MCF 10A (cell line): ENCODE results near the gene INTS11. TPM values are rescaled to one million over a fixed set of nuclear protein-coding genes. Genes with fewer than 3 reads are reported as not detected.

Experiments used
- BruUV-seq: library from RNA; stranded (reverse); fragments of 400-500 nt; replicated peaks from 2 replicates; lab custom pipeline; 2021; lab: Mats Ljungman, UMichigan
- CTCF ChIA-PET: fragments of 300-600 bp; sonication (Branson Sonifier 250); formaldehyde crosslinking; extraction: SDS; loops from one replicate; lab custom pipeline; 2021; ENCODE audit warnings: antibody characterized with exemption, inconsistent platforms; lab: Yijun Ruan, JAX
- POLR2A ChIA-PET: fragments of 300-600, 350-650 bp; sonication (Branson Sonifier 250); formaldehyde crosslinking; extraction: SDS; loops from one replicate; lab custom pipeline; 2020; ENCODE audit warnings: antibody characterized with exemption, inconsistent platforms; lab: Yijun Ruan, JAX
- DNase-seq: peaks from one replicate; pipeline ENCODE4 v3.0.0-alpha.2; 2018; ENCODE audit not compliant: unreplicated experiment
- H3K27ac Mint-ChIP-seq: one replicate; pipeline ENCODE4 v1.8.0; 2022; ENCODE audit warnings: mild to moderate bottlenecking, low read depth, mixed read lengths; ENCODE audit not compliant: unreplicated experiment
- H3K27me3 Mint-ChIP-seq: one replicate; pipeline ENCODE4 v1.8.0; 2022; ENCODE audit warnings: mixed read lengths; ENCODE audit not compliant: insufficient read depth, unreplicated experiment
- H3K36me3 Mint-ChIP-seq: one replicate; pipeline ENCODE4 v1.8.0; 2022; ENCODE audit warnings: mild to moderate bottlenecking, moderate library complexity, mixed read lengths; ENCODE audit not compliant: insufficient read depth, unreplicated experiment
- H3K4me1 Mint-ChIP-seq: one replicate; pipeline ENCODE4 v1.8.0; 2022; ENCODE audit warnings: mixed read lengths; ENCODE audit not compliant: insufficient read depth, unreplicated experiment
- H3K4me3 Mint-ChIP-seq: one replicate; pipeline ENCODE4 v1.8.0; 2022; ENCODE audit warnings: mild to moderate bottlenecking, moderate library complexity, mixed read lengths; ENCODE audit not compliant: unreplicated experiment
- H3K9me3 Mint-ChIP-seq: one replicate; pipeline ENCODE4 v1.8.0; 2022; ENCODE audit warnings: mixed read lengths; ENCODE audit not compliant: unreplicated experiment
- CTCF ChIP-seq: fragments of 200-600 bp; IDR thresholded peaks from one replicate; pipeline ENCODE4 v1.8.0; 2022; ENCODE audit warnings: antibody characterized with exemption, mild to moderate bottlenecking; ENCODE audit not compliant: unreplicated experiment
- intact Hi-C: fragments of 100-400 bp; cut with micrococcal nuclease; formaldehyde crosslinking; loops from 2 replicates; pipeline ENCODE4 v1.14.1; 2022
- total RNA-seq: library from RNA; stranded (reverse); gene quantifications from 2 replicates; pipeline ENCODE4 v1.2.3, GENCODE V29; 2022

The INTS11 gene
- total RNA-seq, 1 experiment from 2014 or later: 122 TPM

- Mint-ChIP-seq H3K27me3 (no peaks in the 10 kb centered on the region), H3K36me3 (peaks cover 8% of the 10 kb centered on the region), H3K27ac (no peak overlapping the region), H3K9me3 (no peaks in the 10 kb centered on the region), H3K4me1 (no peaks in the 10 kb centered on the region), H3K4me3 (no peak overlapping the region)
- no TSS peak for BruUV-seq
- no peak for TF ChIP-seq CTCF
- ChIA-PET POLR2A (no interaction called here), CTCF (no interaction called here)
- intact Hi-C loops: no loop called here
- DNase-seq: no peak
Observed at GRCh38 chr1:1367315-1367714, 42.9 kb upstream of the INTS11 start.

- Mint-ChIP-seq H3K9me3 (no peaks in the 10 kb centered on the region), H3K4me3 (no peak overlapping the region), H3K27me3 (no peaks in the 10 kb centered on the region), H3K4me1 (no peaks in the 10 kb centered on the region), H3K36me3 (peaks cover 8% of the 10 kb centered on the region), H3K27ac (no peak overlapping the region)
- DNase-seq: no peak
- intact Hi-C loops: no loop called here
- no peak for TF ChIP-seq CTCF
- CTCF ChIA-PET: no interaction called here
- POLR2A ChIA-PET: no interaction called here
- no TSS peak for BruUV-seq
Observed at GRCh38 chr1:1366699-1367066, 42.2 kb upstream of the INTS11 start.

- Mint-ChIP-seq H3K9me3 (no peaks in the 10 kb centered on the region), H3K27ac (no peak overlapping the region), H3K36me3 (peaks cover 4% of the 10 kb centered on the region), H3K4me3 (no peak overlapping the region), H3K27me3 (no peaks in the 10 kb centered on the region), H3K4me1 (peaks cover 2% of the 10 kb centered on the region)
- DNase-seq: no peak
- CTCF ChIA-PET: interaction anchor here (0.9 kb wide), 1 partner anchor 9 kb away, joined by 4 read pairs; the partner anchor contains the start of gene AURKAIP1
- POLR2A ChIA-PET: interaction anchor here (1.2 kb wide), 1 partner anchor 9 kb away, joined by 7 read pairs; the partner anchor contains the start of gene AURKAIP1
- intact Hi-C loops: no loop called here
- no TSS peak for BruUV-seq
- TF ChIP-seq CTCF: no peak
Observed at GRCh38 chr1:1365875-1366698, 41.6 kb upstream of the INTS11 start.

GRCh38 chr1:1364266-1364665 is 39.8 kb upstream of the INTS11 start:
- TF ChIP-seq CTCF: no peak
- H3K9me3 Mint-ChIP-seq: no peaks in the 10 kb centered on the region
- CTCF ChIA-PET: interaction anchor here (0.6 kb wide), 1 partner anchor 9 kb away, joined by 3 read pairs; no protein-coding TSS in a partner anchor
- no peak overlapping the region for H3K4me3 Mint-ChIP-seq
- H3K27ac Mint-ChIP-seq: no peak overlapping the region
- intact Hi-C loops: no loop called here
- H3K27me3 Mint-ChIP-seq: no peaks in the 10 kb centered on the region
- POLR2A ChIA-PET: interaction anchor here (1.0 to 1.1 kb wide), 2 partner anchors 11 to 35 kb away, joined by 3 to 4 read pairs; partner anchors contain the start of genes AURKAIP1 and CCNL2
- H3K36me3 Mint-ChIP-seq: no peaks in the 10 kb centered on the region
- BruUV-seq: no TSS peak
- DNase-seq: no peak
- peaks cover 9% of the 10 kb centered on the region for H3K4me1 Mint-ChIP-seq
